Measurements from ENCODE around the gene GPR158. TPM values are rescaled to one million over a fixed set of nuclear protein-coding genes. Genes with fewer than 3 reads are reported as not detected.

GPR158 gene
- total and polyA plus RNA-seq, 2 of the 8 experiments (the other 6 are each of a cell fraction or from before 2014, with no cell fraction given) = 0.14 to 0.78 TPM

DNA sequence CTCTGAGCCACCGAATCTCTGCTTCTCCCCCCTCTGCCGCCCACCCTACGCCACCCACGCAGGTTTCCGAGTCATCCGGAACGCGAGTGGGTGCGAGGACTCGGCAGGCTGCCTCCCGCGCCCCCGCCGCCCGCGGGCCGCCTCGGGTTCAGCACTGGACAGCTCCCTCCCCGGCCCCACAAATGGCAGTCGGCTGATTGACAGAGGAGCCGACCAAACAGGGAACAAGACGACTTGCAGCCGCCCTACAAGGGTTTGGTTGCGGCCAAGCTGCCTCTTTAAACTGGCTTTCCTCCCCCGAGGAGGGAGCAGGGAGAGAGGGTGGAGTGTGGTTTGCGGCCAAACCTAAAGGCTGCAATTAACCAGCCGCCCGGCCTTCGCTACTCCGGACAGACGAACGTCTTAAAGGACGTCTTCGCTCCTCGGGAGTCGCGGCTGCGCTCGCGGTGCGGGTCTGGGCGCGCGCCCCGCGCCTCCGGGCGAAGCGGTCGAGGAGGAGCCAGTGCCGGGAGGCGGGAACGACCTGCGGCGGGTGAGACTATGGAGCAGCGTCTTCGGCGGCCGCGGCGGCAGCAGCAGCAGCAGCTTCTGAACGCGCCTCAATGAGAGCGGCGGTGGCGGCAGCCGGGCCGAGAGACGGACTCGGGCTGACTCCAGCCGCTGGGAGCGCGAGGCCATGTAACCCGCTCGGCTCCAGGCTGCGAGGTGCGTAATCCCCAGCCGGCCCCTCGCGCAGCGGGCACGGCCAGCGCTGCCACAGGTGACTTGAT, at the start of gene GPR158 (continued):
- no peak for TF ChIP-seq SIRT6 (IDR thresholded peaks at IDR 0.05; ENCODE audit: low read length)
- peak; percentile 99 to 100 for TF ChIP-seq HDAC2 (IDR thresholded peaks at IDR 0.05; ENCODE audit: borderline replicate concordance in 1 of 2, low read depth in 2 of 2, low read length in 2 of 2)
- TF ChIP-seq RBBP5 (IDR thresholded peaks at IDR 0.05; ENCODE audit: borderline replicate concordance, low read depth, low read length) = peak; percentile 99
- TF ChIP-seq FOSL1 (IDR thresholded peaks at IDR 0.05; ENCODE audit: insufficient read depth, low read depth, low read length) = no peak
- TF ChIP-seq PHF8 (conservative IDR thresholded peaks at IDR 0.05; ENCODE audit: low read depth, low read length) = 0 out of 2 replicates have a peak, but pooled peaks have one; percentile 29
- no peak for TF ChIP-seq NRF1 (IDR thresholded peaks at IDR 0.05; ENCODE audit: low read depth, low read length)
- TF ChIP-seq ASH2L (IDR thresholded peaks at IDR 0.05; ENCODE audit: low read length) = peak; percentile 99
- no peak for TF ChIP-seq CBX8 (IDR thresholded peaks at IDR 0.05; ENCODE audit: borderline replicate concordance, low read depth, low read length)
- no peak for TF ChIP-seq POU5F1 (IDR thresholded peaks at IDR 0.05; ENCODE audit: low read depth, low read length)
- peak; percentile 82 for TF ChIP-seq CTBP2 (IDR thresholded peaks at IDR 0.05; ENCODE audit: borderline replicate concordance, insufficient read depth, insufficient read length, low read length)
- TF ChIP-seq SIN3A (conservative IDR thresholded peaks at IDR 0.05 in 1 of 2, IDR thresholded peaks at IDR 0.05 in 1 of 2; ENCODE audit: low read depth in 1 of 2, low read length in 2 of 2) = peak; percentile 85 to 93; a peak in 2 of 4 replicates
- TF ChIP-seq TAF1 (IDR thresholded peaks at IDR 0.05; ENCODE audit: low read depth, low read length) = peak; percentile 36; the same call in 1 of the 2 replicates
- 0 out of 3 replicates have a peak, but pooled peaks of 1 of the 2 experiments have one; percentile 27 for TF ChIP-seq POLR2A (IDR thresholded peaks at IDR 0.05; ENCODE audit: control extremely low read depth in 1 of 2, low read depth in 2 of 2, low read length in 2 of 2)
- peak; percentile 78 for TF ChIP-seq TAF7 (optimal IDR thresholded peaks at IDR 0.05; ENCODE audit: borderline replicate concordance, low read depth, low read length)
- TF ChIP-seq YY1 (IDR thresholded peaks at IDR 0.05; ENCODE audit: low read depth, low read length) = no peak
- no peak for TF ChIP-seq ATF2 (IDR thresholded peaks at IDR 0.05; ENCODE audit: low read length)
- no peak for TF ChIP-seq KDM1A (IDR thresholded peaks at IDR 0.05; ENCODE audit: borderline replicate concordance, low read length)
- peak; percentile 80 for TF ChIP-seq CHD2 (IDR thresholded peaks at IDR 0.05; ENCODE audit: low read length)
- TF ChIP-seq MAX (IDR thresholded peaks at IDR 0.05) = no peak
- TF ChIP-seq GABPA (IDR thresholded peaks at IDR 0.05; ENCODE audit: borderline replicate concordance, insufficient read depth, low read length) = no peak
